NT2/D1 (cell line): Measurements from ENCODE around the gene PPP1CB.

Experiments
- SUZ12 ChIP-seq: IDR thresholded peaks from 2 replicates; pipeline ENCODE4 v1.6.1; 2011; ENCODE audit not compliant: insufficient read length, insufficient read depth; ENCODE audit errors: extremely low read depth
- YY1 ChIP-seq: IDR thresholded peaks from 2 replicates; pipeline ENCODE4 v1.6.1; 2011; ENCODE audit not compliant: insufficient read length, insufficient read depth

- TF ChIP-seq YY1 (no peak), SUZ12 (no peak)
Measured at GRCh38 chr2:28749526-28749925, 2.1 kb upstream of the PPP1CB start.
